Measurements from ENCODE around the gene FRMD4A.
"Not testable (repeated sequence)": the region's sequence is repeated elsewhere in the genome, so short reads cannot be mapped to it uniquely, and the experiment has no call there.

The FRMD4A gene

DNA sequence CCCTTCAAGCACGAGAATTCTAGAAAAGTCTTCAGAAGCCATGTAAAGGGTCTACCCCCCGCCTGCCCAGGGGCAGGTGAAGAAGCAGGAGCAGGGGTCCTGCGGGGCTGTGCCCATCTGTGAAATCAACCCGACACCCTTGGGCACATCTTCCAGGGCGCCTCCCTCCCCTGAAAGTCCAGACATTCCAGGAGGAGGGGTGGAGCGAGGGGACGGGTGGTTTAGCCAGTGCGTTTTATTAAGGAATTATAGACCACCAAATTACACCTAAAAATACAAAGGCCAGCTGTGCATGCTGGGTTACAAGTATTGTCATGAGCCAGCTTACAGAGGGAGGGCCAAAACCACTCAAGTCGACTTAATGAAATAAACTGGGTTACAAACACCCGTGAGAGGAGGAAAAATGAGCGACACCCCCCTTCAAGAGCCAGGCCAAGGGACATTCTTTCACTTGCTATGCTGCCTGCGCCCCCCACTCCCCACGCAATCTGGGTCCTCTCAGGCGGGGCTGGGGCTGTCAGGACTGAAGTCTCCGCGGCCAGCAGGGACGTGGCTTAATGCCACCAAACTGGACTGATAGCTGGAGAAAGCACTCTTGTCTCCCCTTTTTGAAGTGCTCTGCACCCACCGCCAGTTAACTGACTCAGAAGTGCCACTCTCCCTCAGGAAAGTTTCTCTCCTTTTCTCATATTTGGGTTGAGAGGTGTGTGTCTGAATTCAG is 360.3 kb downstream of the FRMD4A start:
- Mint-ChIP-seq H3K4me1 (peaks cover 15% of the 10 kb centered on the region), H3K4me3 (no peak overlapping the region), H3K27me3 (no peaks in the 10 kb centered on the region), H3K9me3 (no peaks in the 10 kb centered on the region), H3K27ac (no peak overlapping the region)
- DNase-seq: no peak
- ATAC-seq: peak; percentile 18

DNA sequence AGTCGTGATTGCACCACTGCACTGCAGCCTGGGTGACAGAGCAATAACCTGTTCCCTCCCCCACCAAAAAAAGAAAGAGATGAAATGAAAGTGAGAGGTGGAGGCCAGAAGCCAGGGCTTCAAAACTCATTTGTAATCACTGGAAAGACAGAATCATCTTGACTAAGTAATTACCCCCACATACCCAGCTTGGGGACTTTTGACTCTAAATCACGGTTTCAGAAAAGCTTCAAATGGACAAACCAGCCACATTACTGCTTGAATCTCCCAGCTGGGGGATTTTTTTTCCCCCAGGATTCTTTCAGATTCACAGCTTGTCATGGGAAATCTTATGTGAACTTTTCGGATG is 361.0 kb downstream of the FRMD4A start:
- Mint-ChIP-seq H3K4me3 (no peak overlapping the region), H3K27ac (no peak overlapping the region), H3K9me3 (no peaks in the 10 kb centered on the region), H3K27me3 (no peaks in the 10 kb centered on the region), H3K4me1 (peaks cover 15% of the 10 kb centered on the region)
- ATAC-seq: peak; percentile 77
- DNase-seq: peak in 1 of 2 donors; percentile 18

DNA sequence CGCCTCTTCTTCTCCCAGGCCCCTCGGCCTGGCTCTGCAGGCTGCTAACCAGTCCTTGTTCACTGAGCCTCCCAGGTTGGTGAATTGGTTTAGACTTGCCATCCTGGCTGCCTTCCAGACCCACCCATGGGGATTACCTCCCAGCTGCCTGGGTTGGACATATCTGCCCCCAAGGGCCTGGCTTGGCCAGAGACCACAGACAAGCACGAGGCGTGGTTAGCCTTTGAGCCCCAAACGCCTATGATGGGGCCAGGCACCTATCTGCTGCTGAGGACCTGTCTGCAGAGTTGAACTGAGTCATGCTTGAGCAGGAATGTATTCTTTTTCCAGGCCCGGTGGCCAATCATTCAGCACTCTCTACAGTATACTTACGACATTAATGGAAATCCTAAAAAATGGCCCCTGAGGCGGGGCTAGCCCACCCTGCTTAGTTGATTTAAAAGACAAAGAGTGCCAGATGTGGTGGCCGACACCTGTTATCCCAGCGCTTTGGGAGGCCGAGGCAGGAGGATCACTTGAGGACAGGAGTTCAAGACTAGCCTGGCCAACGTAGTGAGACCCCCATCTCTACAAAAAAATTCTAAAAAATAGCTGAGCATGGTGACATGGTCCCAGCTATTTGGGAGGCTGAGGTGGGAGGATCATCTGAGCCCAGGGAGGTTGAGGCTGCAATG is 361.5 kb downstream of the FRMD4A start:
- H3K27me3 Mint-ChIP-seq: no peaks in the 10 kb centered on the region
- no peaks in the 10 kb centered on the region for H3K9me3 Mint-ChIP-seq
- H3K27ac Mint-ChIP-seq: no peak overlapping the region
- peaks cover 15% of the 10 kb centered on the region for H3K4me1 Mint-ChIP-seq
- no peak overlapping the region for H3K4me3 Mint-ChIP-seq
- DNase-seq (no peak), ATAC-seq (no peak)

DNA sequence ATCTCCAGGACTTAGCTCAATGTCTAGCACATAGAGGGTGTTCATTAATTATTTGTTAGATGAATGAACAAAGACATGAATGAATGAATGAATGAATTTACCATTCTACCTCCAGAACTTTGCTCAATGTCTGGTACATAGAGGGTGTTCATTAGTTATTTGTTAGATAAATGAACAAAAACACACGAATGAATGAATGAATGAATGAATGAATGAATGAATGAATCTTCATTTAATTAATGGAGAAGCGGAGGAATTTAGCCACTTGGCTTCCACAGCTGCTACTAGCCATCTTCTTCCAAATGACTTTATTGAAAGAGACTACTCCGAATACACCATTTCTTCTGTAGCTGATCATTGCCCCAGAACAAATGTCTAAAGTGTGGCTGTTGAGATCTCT is 368.9 kb downstream of the FRMD4A start:
- H3K4me1 Mint-ChIP-seq: peaks cover 15% of the 10 kb centered on the region
- peaks cover 18% of the 10 kb centered on the region for H3K27me3 Mint-ChIP-seq
- ATAC-seq (no peak), DNase-seq (no peak)
- no peaks in the 10 kb centered on the region for H3K9me3 Mint-ChIP-seq
- H3K4me3 Mint-ChIP-seq: no peak overlapping the region
- no peak overlapping the region for H3K27ac Mint-ChIP-seq

DNA sequence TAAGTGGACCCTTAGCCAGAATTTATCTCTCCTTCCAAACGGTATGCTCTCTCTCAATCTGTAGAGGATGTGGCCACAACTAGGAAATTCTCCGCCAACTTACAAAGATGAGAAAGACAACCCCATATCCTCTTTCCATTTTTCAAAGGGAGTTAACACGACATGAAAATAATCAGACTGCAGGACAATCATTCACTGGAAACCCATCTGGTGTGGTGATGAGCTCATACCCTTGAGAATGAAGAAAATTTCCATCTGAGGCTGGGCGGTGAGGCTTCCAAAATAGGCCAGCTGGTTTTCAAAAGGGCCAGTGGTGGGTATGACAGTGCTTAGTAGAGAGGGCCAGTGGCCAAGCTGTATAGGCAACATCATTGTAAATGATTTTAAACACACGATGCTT is 369.6 kb downstream of the FRMD4A start:
- no peak overlapping the region for H3K4me3 Mint-ChIP-seq
- H3K9me3 Mint-ChIP-seq: no peaks in the 10 kb centered on the region
- H3K27ac Mint-ChIP-seq: no peak overlapping the region
- peaks cover 18% of the 10 kb centered on the region for H3K27me3 Mint-ChIP-seq
- ATAC-seq (no peak), DNase-seq (no peak)
- H3K4me1 Mint-ChIP-seq: peaks cover 15% of the 10 kb centered on the region

DNA sequence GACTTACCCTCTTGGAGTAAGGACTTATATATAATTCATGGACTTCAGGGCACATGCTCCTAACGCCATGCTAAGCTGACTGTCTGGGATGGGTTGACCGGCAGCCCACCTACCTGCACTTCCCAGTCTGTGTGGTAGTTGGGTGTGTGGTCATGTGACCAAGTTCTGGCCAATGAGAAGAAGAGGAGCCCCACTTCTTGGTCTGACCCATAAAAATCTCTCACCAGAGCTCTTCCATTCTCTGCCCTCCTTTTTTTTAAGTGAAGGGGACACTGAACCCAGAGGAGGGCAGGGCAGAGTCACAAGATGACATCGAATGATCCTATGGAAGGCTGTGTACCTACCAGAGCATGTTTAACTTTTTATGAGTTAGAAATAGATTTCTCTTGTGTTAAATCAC is 370.1 kb downstream of the FRMD4A start:
- Mint-ChIP-seq H3K9me3 (no peaks in the 10 kb centered on the region), H3K27me3 (peaks cover 18% of the 10 kb centered on the region), H3K4me1 (peaks cover 15% of the 10 kb centered on the region), H3K4me3 (no peak overlapping the region), H3K27ac (no peak overlapping the region)
- ATAC-seq (no peak), DNase-seq (no peak)

DNA sequence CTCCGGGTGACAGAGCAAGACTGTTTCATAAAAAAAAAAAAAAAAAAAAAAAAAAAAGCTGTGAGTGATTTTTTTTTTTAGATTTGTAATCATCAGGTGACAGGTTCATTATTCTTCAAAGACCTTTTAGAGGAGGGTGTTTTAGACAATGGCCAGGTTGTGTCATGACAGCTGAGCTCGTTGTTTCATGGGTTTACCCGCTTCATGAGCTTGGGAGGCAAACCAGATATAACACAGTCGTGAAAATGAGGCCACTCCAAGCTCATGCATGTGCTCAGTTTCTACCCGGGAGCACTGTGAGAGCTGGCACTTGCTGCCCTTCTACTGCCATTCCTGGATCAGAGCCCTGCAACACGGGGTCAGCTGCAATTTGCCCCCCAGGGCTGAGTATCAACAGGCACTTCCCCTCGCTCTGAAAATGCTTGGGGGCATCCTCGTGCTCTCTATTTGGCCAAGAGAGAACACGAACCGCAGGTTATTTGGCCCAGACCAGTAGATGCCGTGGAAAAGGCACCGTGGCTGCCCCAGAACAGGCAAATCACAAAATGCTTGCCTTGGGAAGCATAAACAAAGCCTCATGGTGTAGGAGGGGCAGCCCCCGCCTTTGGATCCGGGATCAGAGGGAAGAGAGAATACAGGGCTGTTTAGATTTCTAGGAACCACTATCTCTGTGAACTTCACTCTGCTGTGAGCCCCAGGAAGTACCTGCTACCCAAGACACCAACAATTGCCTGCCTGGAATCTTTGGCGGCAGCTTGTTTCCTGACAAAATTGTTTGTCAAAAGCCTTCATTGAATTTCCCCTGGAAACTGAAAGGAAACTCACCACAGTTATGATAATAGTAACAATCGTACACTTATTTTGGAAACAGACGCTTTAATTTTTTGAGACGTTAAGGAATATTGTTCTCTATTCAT is 371.0 kb downstream of the FRMD4A start:
- ATAC-seq (no peak), DNase-seq (no peak)
- Mint-ChIP-seq H3K4me1 (peaks cover 15% of the 10 kb centered on the region), H3K27me3 (peaks cover 18% of the 10 kb centered on the region), H3K27ac (no peak overlapping the region), H3K9me3 (no peaks in the 10 kb centered on the region), H3K4me3 (no peak overlapping the region)

DNA sequence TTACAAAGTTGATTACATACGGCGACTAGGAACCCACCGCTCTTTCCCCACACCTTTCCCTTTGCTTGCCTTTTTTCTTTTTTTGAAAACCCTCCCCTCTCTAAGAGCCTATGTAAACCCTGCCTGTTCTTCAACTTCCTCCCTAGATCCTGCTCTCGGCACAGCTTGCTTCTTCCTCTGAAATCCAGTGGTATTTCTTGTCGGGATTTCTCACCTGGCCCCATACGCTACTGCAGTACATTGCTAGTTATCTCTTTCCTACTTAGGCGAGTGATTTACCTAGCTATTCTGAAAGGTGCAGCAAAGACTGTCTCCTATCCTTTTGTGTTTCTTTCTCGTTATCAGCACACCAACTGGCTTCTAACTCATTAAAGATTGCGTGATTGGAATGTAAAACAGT is 372.9 kb downstream of the FRMD4A start:
- no peak for DNase-seq
- Mint-ChIP-seq H3K27me3 (peaks cover 18% of the 10 kb centered on the region), H3K9me3 (peaks cover 0 to 7% of the 10 kb centered on the region in 2 donors)

DNA sequence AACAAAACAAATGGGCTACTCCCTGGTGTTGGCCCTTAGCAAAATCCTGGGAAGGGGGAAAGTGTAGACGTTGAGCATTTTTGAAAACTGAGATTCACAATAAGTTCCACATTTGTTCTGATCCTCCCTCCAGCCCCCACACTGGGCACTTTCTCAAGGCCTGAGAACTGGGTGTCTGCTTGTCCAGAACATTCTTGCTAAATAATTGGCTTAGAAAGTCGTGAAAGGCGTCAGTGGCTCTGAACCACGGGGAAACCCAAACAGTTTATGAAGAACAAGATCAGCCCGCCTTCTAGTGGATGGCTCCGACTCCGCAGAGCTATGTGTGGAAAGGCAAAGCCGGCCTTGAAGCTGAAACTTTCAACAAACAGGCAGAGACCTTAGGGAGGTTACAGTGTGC is 373.9 kb downstream of the FRMD4A start:
- Mint-ChIP-seq H3K4me3 (no peak overlapping the region), H3K27ac (no peak overlapping the region)

More for the DNA sequence above, 372.9 kb downstream of the FRMD4A start:
- ATAC-seq: no peak
- no peak overlapping the region for H3K4me3 Mint-ChIP-seq
- peaks cover 15% of the 10 kb centered on the region for H3K4me1 Mint-ChIP-seq
- H3K27ac Mint-ChIP-seq: no peak overlapping the region

DNA sequence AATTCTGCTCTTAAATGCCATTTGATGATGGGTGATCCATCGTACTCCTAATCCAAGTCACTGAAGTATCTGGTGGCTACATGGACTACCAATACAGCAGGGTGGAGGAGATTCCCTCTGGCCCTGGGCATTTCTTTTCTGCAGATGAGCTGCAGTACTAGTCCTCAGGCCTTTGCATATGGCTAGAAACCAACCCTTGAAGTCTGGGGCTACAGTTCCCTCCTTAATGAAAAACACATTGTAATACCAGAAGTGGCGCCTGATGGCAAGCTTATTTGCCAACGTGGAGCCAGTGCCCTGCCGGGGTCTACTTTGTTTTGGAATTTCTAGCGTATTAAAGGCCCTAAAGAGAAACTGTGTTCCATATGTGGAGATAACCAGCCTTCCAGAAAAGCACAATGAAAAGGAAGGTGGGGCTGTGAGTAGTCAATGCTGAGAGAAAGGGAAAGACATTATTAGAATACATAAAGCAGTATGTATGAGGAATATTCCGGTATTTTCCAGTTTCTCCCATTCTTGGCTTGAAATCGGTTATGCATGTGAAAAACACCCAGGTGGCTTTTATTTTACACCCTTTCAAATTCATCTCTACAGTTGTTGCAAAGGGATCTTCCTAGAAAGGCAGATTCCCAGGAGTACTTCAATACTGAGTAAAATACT is 375.2 kb downstream of the FRMD4A start:
- DNase-seq (no peak), ATAC-seq (no peak)
- Mint-ChIP-seq H3K4me1 (peaks cover 3% of the 10 kb centered on the region), H3K4me3 (no peak overlapping the region), H3K27ac (no peak overlapping the region), H3K27me3 (peaks cover 4% of the 10 kb centered on the region), H3K9me3 (peaks cover 0 to 17% of the 10 kb centered on the region in 2 donors)

More for the DNA sequence above, 373.9 kb downstream of the FRMD4A start:
- no peak for ATAC-seq
- Mint-ChIP-seq H3K9me3 (peaks cover 0 to 8% of the 10 kb centered on the region in 2 donors), H3K27me3 (peaks cover 17% of the 10 kb centered on the region), H3K4me1 (peaks cover 15% of the 10 kb centered on the region)
- DNase-seq: no peak

DNA sequence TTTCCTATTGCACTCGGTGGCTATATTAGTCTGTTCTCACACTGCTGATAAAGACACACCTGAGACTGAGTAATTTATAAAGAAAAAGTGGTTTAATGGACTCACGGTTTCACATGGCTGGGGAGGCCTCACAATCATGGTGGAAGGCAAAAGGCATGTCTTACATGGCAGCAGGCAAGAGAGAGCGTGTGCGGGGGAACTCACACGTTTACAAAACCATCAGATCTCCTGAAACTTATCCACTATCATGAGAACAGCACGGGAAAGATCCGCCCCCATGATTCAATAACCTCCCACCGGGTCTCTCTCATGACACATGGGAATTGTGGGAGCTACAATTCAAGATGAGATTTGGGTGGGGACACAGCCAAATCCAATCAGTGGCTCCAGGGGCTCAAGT is 376.5 kb downstream of the FRMD4A start:
- not testable (repeated sequence) for ATAC-seq, H3K27ac Mint-ChIP-seq, H3K4me1 Mint-ChIP-seq, H3K27me3 Mint-ChIP-seq, H3K4me3 Mint-ChIP-seq, DNase-seq
- peaks cover 0 to 17% of the 10 kb centered on the region in 2 donors for H3K9me3 Mint-ChIP-seq

DNA sequence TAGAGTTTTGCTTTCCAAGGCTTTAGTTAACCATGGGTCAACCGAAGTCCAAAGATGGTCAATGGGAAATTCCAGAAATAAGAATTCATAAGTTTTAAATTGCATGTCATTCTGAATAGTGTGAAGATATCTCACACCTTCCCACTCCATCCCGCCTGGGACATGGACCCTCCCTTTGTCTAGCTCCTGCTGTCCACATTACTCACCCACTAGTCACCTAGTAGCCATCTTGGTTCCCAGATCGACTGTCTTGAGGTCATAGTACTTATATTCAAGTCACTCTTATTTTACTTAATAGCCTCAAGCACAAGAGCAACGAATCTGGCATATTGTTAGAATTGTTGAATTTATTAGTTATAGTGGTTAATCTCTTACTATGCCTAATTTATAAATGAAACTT is 377.4 kb downstream of the FRMD4A start:
- Mint-ChIP-seq H3K27ac (no peak overlapping the region), H3K4me1 (no peaks in the 10 kb centered on the region), H3K4me3 (no peak overlapping the region), H3K27me3 (no peaks in the 10 kb centered on the region), H3K9me3 (peaks cover 0 to 17% of the 10 kb centered on the region in 2 donors)
- ATAC-seq (no peak), DNase-seq (no peak)

DNA sequence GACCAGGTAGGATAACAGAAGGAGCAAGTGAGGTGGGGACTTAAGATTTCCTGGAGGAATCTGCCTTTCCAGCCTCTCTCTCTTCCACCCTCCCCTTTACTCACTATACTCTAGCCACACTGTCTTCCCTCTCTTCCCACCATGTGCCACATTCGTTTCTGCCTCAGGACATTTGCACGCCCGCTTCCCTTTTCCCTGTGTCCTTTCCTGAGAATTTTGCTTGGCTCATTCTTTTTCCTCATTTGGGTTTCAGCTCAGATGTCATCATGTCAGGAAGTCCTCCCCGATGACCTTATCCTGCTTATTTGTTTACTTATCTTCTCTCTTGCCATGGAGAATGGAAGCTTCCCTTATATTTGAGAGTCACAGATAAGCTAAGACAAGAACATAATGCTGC is 380.2 kb downstream of the FRMD4A start:
- ATAC-seq: no peak
- H3K27me3 Mint-ChIP-seq: no peaks in the 10 kb centered on the region
- no peak for DNase-seq
- H3K9me3 Mint-ChIP-seq: peaks cover 0 to 17% of the 10 kb centered on the region in 2 donors
- H3K4me3 Mint-ChIP-seq: no peak overlapping the region
- no peak overlapping the region for H3K27ac Mint-ChIP-seq
- no peaks in the 10 kb centered on the region for H3K4me1 Mint-ChIP-seq

DNA sequence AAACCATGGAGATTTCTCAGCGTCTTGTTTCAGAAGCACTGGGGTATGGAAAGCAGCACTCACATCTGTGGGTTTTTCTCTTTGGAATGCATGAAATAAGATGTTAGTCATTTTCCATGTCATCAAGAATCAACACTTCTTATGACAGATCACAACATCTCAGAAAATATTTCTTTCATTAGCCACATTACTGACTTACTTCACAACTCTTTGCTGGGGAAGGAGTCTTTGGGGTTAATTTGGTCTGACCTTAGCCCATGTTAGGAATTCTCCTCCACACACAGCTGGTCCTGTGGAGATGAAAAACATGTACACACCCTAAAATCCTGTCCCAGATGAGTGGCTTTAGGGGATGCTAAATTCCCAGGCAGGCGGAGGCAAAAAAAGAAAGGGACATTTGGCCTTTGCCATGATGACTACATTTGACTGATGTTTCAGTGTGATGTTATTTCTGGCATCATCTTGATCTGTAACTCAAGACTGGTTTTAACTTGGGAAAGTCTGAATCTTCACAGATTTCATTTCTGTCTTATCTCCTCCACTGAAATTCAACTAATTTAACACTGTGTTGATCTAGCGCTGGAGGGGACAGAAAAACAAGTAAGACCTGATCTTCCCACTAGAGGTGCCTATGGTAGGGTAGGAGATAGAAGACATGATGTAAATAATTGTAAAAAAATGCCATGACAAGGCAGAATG is 380.7 kb downstream of the FRMD4A start:
- H3K27ac Mint-ChIP-seq: no peak overlapping the region
- H3K4me1 Mint-ChIP-seq: no peaks in the 10 kb centered on the region
- H3K4me3 Mint-ChIP-seq: no peak overlapping the region
- H3K9me3 Mint-ChIP-seq: peaks cover 0 to 17% of the 10 kb centered on the region in 2 donors
- H3K27me3 Mint-ChIP-seq: no peaks in the 10 kb centered on the region
- DNase-seq: no peak
- no peak for ATAC-seq

DNA sequence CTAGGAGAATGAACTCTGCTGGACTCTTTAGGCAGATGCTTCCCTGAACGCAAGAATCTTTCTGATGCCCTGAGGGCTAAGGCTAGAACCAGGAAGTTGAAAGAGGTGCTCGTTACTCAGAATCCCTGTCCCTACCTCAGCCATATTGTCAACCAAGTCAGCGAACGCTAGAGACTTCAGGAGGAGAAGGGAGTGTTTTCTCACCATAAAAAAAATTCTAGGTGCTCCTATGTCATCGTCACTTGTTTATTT is 384.6 kb downstream of the FRMD4A start:
- Mint-ChIP-seq H3K27ac (no peak overlapping the region), H3K4me1 (peaks cover 19% of the 10 kb centered on the region), H3K4me3 (no peak overlapping the region), H3K27me3 (no peaks in the 10 kb centered on the region), H3K9me3 (peaks cover 4 to 11% of the 10 kb centered on the region in 2 donors)
- ATAC-seq (no peak), DNase-seq (no peak)

Measured in stimulated activated naive CD8-positive, alpha-beta T cell treated with anti-CD3 and anti-CD28 coated beads, Interleukin-15, amount 100 ng/mL, for 72 hours (primary cell).